K562 (cell line): ENCODE data around the gene FAM9B. TPM values are rescaled to one million over a fixed set of nuclear protein-coding genes. Genes with fewer than 3 reads are reported as not detected.

Source experiments
- ATAC-seq: fragments of 200-7000 bp; cut with Tn5 transposase; 3 replicates; pipeline ENCODE4 v1.9.1; 2020; ENCODE audit warnings: moderate library complexity
- BruUV-seq: library from RNA; stranded (reverse); fragments of 400-500 nt; replicated peaks from 2 replicates; lab custom pipeline; 2021; lab: Mats Ljungman, UMichigan
- CTCF ChIA-PET: fragments of 300-600 bp; formaldehyde crosslinking; extraction: SDS; loops from one replicate; lab custom pipeline; 2021; ENCODE audit warnings: low intra/inter-chr PET ratio; lab: Yijun Ruan, JAX
- POLR2A ChIA-PET: fragments of 300-600, 350-650 bp; sonication (Branson Sonifier 250); formaldehyde crosslinking; extraction: SDS; loops from one replicate; lab custom pipeline; 2021; ENCODE audit warnings: antibody characterized with exemption, inconsistent platforms; lab: Yijun Ruan, JAX
- DNase-seq, 4 experiments: peaks; one replicate each; pipeline versions ENCODE4 v3.0.0 to v3.0.0-alpha.2; 2011 to 2018; ENCODE audit warnings: low spot score in 3 of 4, mixed read lengths in 3 of 4; ENCODE audit errors: extremely low read depth in 1 of 4
- FAIRE-seq: peaks from 2 replicates; lab custom pipeline; 2011; peaks lifted over from hg19 to GRCh38; lab: Jason Lieb, UNC
- H2AFZ ChIP-seq: 2 replicates; pipeline ENCODE4 v1.6.0; 2011; ENCODE audit warnings: low read depth, low read length, control low read depth, inconsistent platforms
- H3K27ac ChIP-seq: fragments of 200-600 bp; 3 replicates; pipeline ENCODE4 v1.8.0; 2011; ENCODE audit warnings: low read depth, mild to moderate bottlenecking, control low read depth, inconsistent platforms, low read length, moderate library complexity, mixed read lengths; ENCODE audit errors: extremely low read depth
- H3K27me3 ChIP-seq, 2 experiments: fragments of 300-600 bp in 1 of 2; 2 replicates in 1 of 2; 3 replicates in 1 of 2; pipeline versions ENCODE4 v1.6.0 to v1.8.0; 2011; ENCODE audit warnings: inconsistent platforms in 2 of 2, low read length in 2 of 2, mild to moderate bottlenecking in 1 of 2, mixed read lengths in 1 of 2, moderate library complexity in 1 of 2; ENCODE audit not compliant: control insufficient read depth in 2 of 2, insufficient read depth in 2 of 2
- H3K36me3 ChIP-seq: fragments of 300-600 bp; 3 replicates; pipeline ENCODE4 v1.8.0; 2011; ENCODE audit warnings: mild to moderate bottlenecking, low read length, inconsistent platforms; ENCODE audit not compliant: control insufficient read depth, insufficient read depth
- H3K4me1 ChIP-seq, 2 experiments: fragments of 200-600 bp in 1 of 2; replicated peaks in 1 of 2; 2 replicates in 1 of 2; 3 replicates in 1 of 2; pipeline versions ENCODE4 v1.5.1 to v1.8.0; 2011; ENCODE audit warnings: inconsistent platforms in 2 of 2, low read length in 2 of 2, mild to moderate bottlenecking in 1 of 2, mixed read lengths in 1 of 2, moderate library complexity in 1 of 2; ENCODE audit not compliant: control insufficient read depth in 2 of 2, insufficient read depth in 2 of 2
- H3K4me2 ChIP-seq: 2 replicates; pipeline ENCODE4 v1.6.1; 2011; ENCODE audit warnings: low read length, control low read depth, inconsistent platforms, mixed read lengths; ENCODE audit not compliant: insufficient read depth
- H3K4me3 ChIP-seq: fragments of 200-600 bp; sonication (generic), shearing (Covaris generic); 2 replicates; pipeline ENCODE4 v1.5.1; 2016; ENCODE audit warnings: control low read depth, inconsistent platforms
- H3K79me2 ChIP-seq: fragments of 200-600 bp; 3 replicates; pipeline ENCODE4 v1.8.0; 2011; ENCODE audit warnings: low read length, inconsistent platforms; ENCODE audit not compliant: control insufficient read depth, insufficient read depth
- H3K9ac ChIP-seq, 2 experiments: 2 replicates each; pipeline versions ENCODE4 v1.6.0 to v1.6.1; 2011; ENCODE audit warnings: low read depth in 2 of 2, low read length in 2 of 2, control low read depth in 1 of 2, inconsistent platforms in 1 of 2, mild to moderate bottlenecking in 1 of 2, mixed read lengths in 1 of 2; ENCODE audit not compliant: insufficient read depth in 1 of 2
- H3K9me1 ChIP-seq: one replicate; pipeline ENCODE4 v1.6.0; 2011; ENCODE audit warnings: inconsistent platforms, mild to moderate bottlenecking, low read length, moderate library complexity; ENCODE audit not compliant: control insufficient read depth, insufficient read depth
- H3K9me3 ChIP-seq: replicated peaks from 2 replicates; pipeline ENCODE4 v1.5.1; 2011; ENCODE audit warnings: low read depth, low read length, inconsistent platforms; ENCODE audit not compliant: control insufficient read depth, insufficient read depth
- H4K20me1 ChIP-seq: replicated peaks from 2 replicates; pipeline ENCODE4 v1.6.1; 2011; ENCODE audit warnings: low read length, inconsistent platforms, mixed read lengths; ENCODE audit not compliant: control insufficient read depth, insufficient read depth
- BCOR ChIP-seq: fragments of 450-650 bp; IDR thresholded peaks from 2 replicates; pipeline ENCODE4 v1.6.1; 2016
- E2F5 ChIP-seq: sonication (generic); formaldehyde crosslinking; IDR thresholded peaks from 2 replicates; pipeline ENCODE4 v1.8.0; 2022; ENCODE audit warnings: mild to moderate bottlenecking, missing genetic modification reagents
- ELF4 ChIP-seq: fragments of 450-650 bp; formaldehyde crosslinking; IDR thresholded peaks from 2 replicates; pipeline ENCODE4 v1.4.0; 2022; ENCODE audit warnings: missing genetic modification characterization
- ETS1 ChIP-seq: conservative IDR thresholded peaks from 2 replicates; pipeline ENCODE4 v1.6.1; 2011; ENCODE audit warnings: low read depth, mild to moderate bottlenecking, low read length; ENCODE audit not compliant: control insufficient read depth
- FOXA1 ChIP-seq: fragments of 450-650 bp; IDR thresholded peaks from 2 replicates; pipeline ENCODE4 v1.6.1; 2016; ENCODE audit warnings: mild to moderate bottlenecking, borderline replicate concordance
- FOXM1 ChIP-seq, 2 experiments: fragments of 450-650 bp in 1 of 2; sonication (generic) in 1 of 2; formaldehyde crosslinking in 1 of 2; IDR thresholded peaks; 2 replicates each; pipeline versions ENCODE4 v1.6.1 to v1.9.0; 2017 to 2022; ENCODE audit warnings: low read depth in 2 of 2, mild to moderate bottlenecking in 2 of 2, missing genetic modification reagents in 1 of 2, moderate library complexity in 1 of 2
- HDGF ChIP-seq: fragments of 450-650 bp; IDR thresholded peaks from 2 replicates; pipeline ENCODE4 v1.6.1; 2016
- MXD1 ChIP-seq: fragments of 250-450 bp; sonication (Bioruptor Pico); IDR thresholded peaks from 2 replicates; pipeline ENCODE4 v1.8.0; 2021; ENCODE audit warnings: borderline replicate concordance, mild to moderate bottlenecking, moderate library complexity; ENCODE audit not compliant: poor library complexity, severe bottlenecking
- NFE2L1 ChIP-seq: fragments of 450-650 bp; IDR thresholded peaks from 2 replicates; pipeline ENCODE4 v1.6.1; 2016; ENCODE audit warnings: missing genetic modification characterization, low read depth, mild to moderate bottlenecking, missing compliant biosample characterization, moderate library complexity, borderline replicate concordance
- SRSF7 ChIP-seq: fragments of 200-400 bp; formaldehyde crosslinking; optimal IDR thresholded peaks from 2 replicates; pipeline ENCODE3; 2017; ENCODE audit warnings: mild to moderate bottlenecking, low read depth, low read length
- STAT5B ChIP-seq: fragments of 250-450 bp; sonication (Bioruptor Pico); IDR thresholded peaks from 2 replicates; pipeline ENCODE4 v1.8.0; 2021; ENCODE audit warnings: mild to moderate bottlenecking, inconsistent platforms
- U2AF2 ChIP-seq: fragments of 200-400 bp; formaldehyde crosslinking; optimal IDR thresholded peaks from 2 replicates; pipeline ENCODE3; 2017; ENCODE audit warnings: low read depth, mild to moderate bottlenecking, low read length
- WHSC1 ChIP-seq: IDR thresholded peaks from one replicate; pipeline ENCODE4 v1.6.1; 2012; ENCODE audit warnings: low read length, control low read depth, inconsistent platforms
- ZFX ChIP-seq: sonication (generic); formaldehyde crosslinking; IDR thresholded peaks from 2 replicates; pipeline ENCODE4 v1.8.0; 2022; ENCODE audit warnings: mild to moderate bottlenecking, missing genetic modification reagents, moderate library complexity
- ZNF584 ChIP-seq: fragments of 200-800 bp; sonication (Bioruptor generic); IDR thresholded peaks from 2 replicates; pipeline ENCODE4 v1.6.1; 2016; ENCODE audit warnings: low read depth, mild to moderate bottlenecking, missing genetic modification characterization, missing compliant biosample characterization
- WGBS: fragments of 100-300 bp; shearing (Covaris generic); methylation state at CpG from one replicate; pipeline ENCODE4 v1.1.6; 2016; ENCODE audit warnings: low coverage, mixed read lengths; ENCODE audit not compliant: insufficient coverage; ENCODE audit errors: missing lambda C conversion rate; 5-methylcytosine and 5-hydroxymethylcytosine counted together
- in situ Hi-C: fragments of 300-500 bp; cut with MboI; formaldehyde crosslinking; loops from 4 replicates; pipeline ENCODE4 v1.15.0; 2018; ENCODE audit warnings: inconsistent platforms, mixed read lengths
- intact Hi-C: fragments of 100-400 bp; cut with micrococcal nuclease; formaldehyde crosslinking; loops from 2 replicates; pipeline ENCODE4 v1.14.2; 2022
- polyA plus RNA-seq, 8 experiments: library from polyadenylated mRNA; depleted of rRNA in 4 of 8; stranded (reverse) in 5 of 8; unstranded in 3 of 8; fragments of >200 nt; fragmentation: Nextera tagmentation in 2 of 8; fragmentation: Illumina TruSeq in 1 of 8; extraction: Ambion mirVana in 2 of 8; extraction: Trizol in 1 of 8; gene quantifications; 2 replicates each; pipeline versions ENCODE4 v1.2.1 to v1.2.3, GENCODE V29; 2011 to 2014; ENCODE audit warnings: inconsistent platforms in 1 of 8, missing spikeins in 1 of 8
- total RNA-seq, 7 experiments: library from RNA; depleted of rRNA in 6 of 7; stranded (reverse); fragments of >200 nt in 6 of 7; fragmentation: Illumina TruSeq in 2 of 7; extraction: Trizol in 2 of 7; gene quantifications; 2 replicates each; pipeline versions ENCODE4 v1.2.1 to v1.2.3, GENCODE V29; 2011 to 2021; ENCODE audit warnings: low replicate concordance in 1 of 7

The FAM9B gene
- total and polyA plus RNA-seq, 9 of the 15 experiments (the other 6 are each of a cell fraction or from before 2014, with no cell fraction given): 0.53 to 4.6 (median 3.2) TPM

GRCh38 chrX:9033989-9034388, at the start of gene FAM9B (continued):
- TF ChIP-seq FOXM1 (IDR thresholded peaks at IDR 0.05; ENCODE audit: low read depth) (no peak), FOXM1 (CRISPR knock-in tag; IDR thresholded peaks at IDR 0.05; ENCODE audit: low read depth) (no peak), SRSF7 (no peak)

- H3K9ac ChIP-seq: no peak overlapping the region
- TF ChIP-seq E2F5 (no peak), ZFX (CRISPR knock-in tag) (no peak), ETS1 (no peak), FOXA1 (no peak), HDGF (no peak), BCOR (no peak), STAT5B (no peak), WHSC1 (no peak), ZNF584 (CRISPR knock-in tag) (no peak), ELF4 (CRISPR knock-in tag) (no peak), NFE2L1 (tag) (no peak), MXD1 (CRISPR knock-in tag) (no peak), U2AF2 (no peak)
These were observed 47.3 kb upstream of the FAM9B start for GRCh38 chrX:9081271-9081670.

More at GRCh38 chrX:9081271-9081670, 47.3 kb upstream of the FAM9B start:
- no peak for DNase-seq
- Histone ChIP-seq H3K9me3 (no peaks in the 10 kb centered on the region), H3K36me3 (no peaks in the 10 kb centered on the region), H3K4me1 (no peaks in the 10 kb centered on the region), H3K4me3 (no peak overlapping the region), H3K4me2 (no peak overlapping the region), H3K9me1 (no peaks in the 10 kb centered on the region), H4K20me1 (no peaks in the 10 kb centered on the region), H3K27me3 (no peaks in the 10 kb centered on the region), H2AFZ (no peak overlapping the region), H3K27ac (no peak overlapping the region), H3K79me2 (no peaks in the 10 kb centered on the region)
- no TSS peak for BruUV-seq
- ATAC-seq: no peak
- 0% methylated on average over 2 of the region's 2 CpGs for whole genome bisulfite sequencing
- intact Hi-C loops: no loop called here
- ChIA-PET POLR2A (interaction anchor here (0.7 kb wide), 1 partner anchor 170 kb away, joined by 3 read pairs; no protein-coding TSS in a partner anchor), CTCF (no interaction called here)
- in situ Hi-C loops: no loop called here
- no peak for FAIRE-seq
